ENCODE data around the gene AURKAIP1.

AURKAIP1 gene

DNA sequence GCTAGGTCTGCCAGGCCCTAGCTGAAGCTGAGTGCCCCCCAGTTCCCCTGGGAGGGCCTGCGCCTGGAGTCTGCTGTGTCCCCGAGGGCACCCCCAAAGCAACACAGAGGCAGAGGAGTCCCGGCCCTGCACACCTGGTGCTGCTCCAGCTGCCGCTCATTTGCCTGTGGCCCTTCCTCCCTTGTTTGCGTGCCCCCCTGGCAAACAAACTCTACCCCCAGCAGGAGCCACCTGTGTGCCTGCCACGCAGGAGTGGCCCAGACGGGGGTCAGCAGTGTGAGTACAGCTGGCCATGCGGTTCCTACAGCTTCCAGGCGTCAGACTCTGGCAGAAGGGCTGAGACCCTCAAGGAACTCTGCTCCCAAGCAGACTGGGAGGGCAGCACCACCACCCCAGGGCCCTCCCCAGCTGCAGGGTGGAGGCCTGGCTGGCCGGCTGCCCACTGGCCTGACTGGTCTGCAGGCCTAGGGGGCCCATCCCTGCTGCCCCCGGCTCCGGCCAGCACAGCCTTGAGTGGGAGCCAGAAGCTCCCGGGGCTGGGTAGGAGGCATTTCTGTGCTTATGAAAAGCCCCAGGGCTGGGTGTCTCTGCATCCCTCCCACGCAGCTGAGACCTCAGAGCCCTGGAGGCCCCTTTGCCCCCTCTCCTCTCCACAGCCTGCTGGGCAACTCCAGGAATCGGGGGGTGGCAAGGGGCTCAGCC is 44.5 kb downstream of the AURKAIP1 start:
- in situ Hi-C loops (cut with MboI; ENCODE audit: low sequenced_read_pairs, unreplicated experiment), result no loop called here
- TF ChIP-seq, protein P1, sequence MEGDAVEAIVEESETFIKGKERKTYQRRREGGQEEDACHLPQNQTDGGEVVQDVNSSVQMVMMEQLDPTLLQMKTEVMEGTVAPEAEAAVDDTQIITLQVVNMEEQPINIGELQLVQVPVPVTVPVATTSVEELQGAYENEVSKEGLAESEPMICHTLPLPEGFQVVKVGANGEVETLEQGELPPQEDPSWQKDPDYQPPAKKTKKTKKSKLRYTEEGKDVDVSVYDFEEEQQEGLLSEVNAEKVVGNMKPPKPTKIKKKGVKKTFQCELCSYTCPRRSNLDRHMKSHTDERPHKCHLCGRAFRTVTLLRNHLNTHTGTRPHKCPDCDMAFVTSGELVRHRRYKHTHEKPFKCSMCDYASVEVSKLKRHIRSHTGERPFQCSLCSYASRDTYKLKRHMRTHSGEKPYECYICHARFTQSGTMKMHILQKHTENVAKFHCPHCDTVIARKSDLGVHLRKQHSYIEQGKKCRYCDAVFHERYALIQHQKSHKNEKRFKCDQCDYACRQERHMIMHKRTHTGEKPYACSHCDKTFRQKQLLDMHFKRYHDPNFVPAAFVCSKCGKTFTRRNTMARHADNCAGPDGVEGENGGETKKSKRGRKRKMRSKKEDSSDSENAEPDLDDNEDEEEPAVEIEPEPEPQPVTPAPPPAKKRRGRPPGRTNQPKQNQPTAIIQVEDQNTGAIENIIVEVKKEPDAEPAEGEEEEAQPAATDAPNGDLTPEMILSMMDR (IDR thresholded peaks at IDR 0.05; ENCODE audit: borderline replicate concordance, control extremely low read depth, extremely low read depth, insufficient read depth, missing control alignments), result no peak
- DNase-seq (ENCODE audit: low spot score), result no peak

DNA sequence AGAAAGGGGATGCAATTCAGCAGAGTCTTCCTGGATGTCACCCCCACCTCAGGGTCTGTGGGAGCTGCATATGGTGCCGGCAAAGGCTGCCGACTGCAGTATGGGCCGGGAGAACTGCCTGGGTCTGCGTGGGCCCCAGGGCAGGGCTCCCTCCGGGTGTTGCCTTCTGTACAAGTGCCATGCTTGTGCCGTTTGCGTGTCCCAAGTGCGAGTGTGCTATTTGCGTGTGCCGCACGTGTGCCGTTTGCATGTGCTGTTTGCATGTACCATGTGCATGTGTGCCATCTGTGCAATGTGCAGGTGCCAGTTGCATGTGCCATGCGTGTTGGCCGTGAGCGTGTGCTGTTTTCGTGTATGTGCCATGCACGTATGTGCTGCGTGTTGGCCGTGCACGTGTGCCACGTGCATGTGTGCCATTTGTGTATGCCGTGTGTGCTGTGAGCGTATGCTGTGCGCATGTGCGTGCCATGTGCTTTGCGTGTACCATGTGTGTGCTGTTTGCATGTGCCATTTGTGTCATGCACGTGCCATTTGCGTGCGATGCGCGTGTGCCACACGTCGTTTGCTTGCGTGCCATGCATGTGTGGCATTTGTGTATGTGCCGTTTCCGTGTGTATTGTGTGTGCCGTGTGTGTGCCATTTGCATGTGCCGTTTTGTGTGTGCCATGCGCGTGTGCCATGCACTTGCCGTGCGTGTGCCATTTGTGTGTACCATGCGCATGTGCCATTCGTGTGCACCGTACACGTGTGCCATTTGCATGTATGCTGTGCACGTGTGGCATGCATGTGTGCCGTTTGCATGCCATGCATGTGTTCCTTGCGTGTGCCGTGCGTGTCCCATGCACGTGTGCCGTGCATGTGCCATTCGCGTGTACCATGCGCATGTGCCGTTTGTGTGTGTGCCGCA is 45.5 kb downstream of the AURKAIP1 start:
- TF ChIP-seq, protein P1 (IDR thresholded peaks at IDR 0.05; ENCODE audit: borderline replicate concordance, control extremely low read depth, extremely low read depth, insufficient read depth, missing control alignments), result no peak
- in situ Hi-C loops (cut with MboI; ENCODE audit: low sequenced_read_pairs, unreplicated experiment), result no loop called here
- no peak for DNase-seq (ENCODE audit: low spot score)

DNA sequence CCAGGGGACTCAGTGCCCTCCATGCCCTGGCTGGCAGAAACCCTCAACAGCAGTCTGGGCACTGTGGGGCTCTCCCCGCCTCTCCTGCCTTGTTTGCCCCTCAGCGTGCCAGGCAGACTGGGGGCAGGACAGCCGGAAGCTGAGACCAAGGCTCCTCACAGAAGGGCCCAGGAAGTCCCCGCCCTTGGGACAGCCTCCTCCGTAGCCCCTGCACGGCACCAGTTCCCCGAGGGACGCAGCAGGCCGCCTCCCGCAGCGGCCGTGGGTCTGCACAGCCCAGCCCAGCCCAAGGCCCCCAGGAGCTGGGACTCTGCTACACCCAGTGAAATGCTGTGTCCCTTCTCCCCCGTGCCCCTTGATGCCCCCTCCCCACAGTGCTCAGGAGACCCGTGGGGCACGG is 46.8 kb downstream of the AURKAIP1 start:
- TF ChIP-seq, protein P1 (IDR thresholded peaks at IDR 0.05; ENCODE audit: borderline replicate concordance, control extremely low read depth, extremely low read depth, insufficient read depth, missing control alignments), result no peak
- no peak for DNase-seq (ENCODE audit: low spot score)
- in situ Hi-C loops (cut with MboI; ENCODE audit: low sequenced_read_pairs, unreplicated experiment), result no loop called here

DNA sequence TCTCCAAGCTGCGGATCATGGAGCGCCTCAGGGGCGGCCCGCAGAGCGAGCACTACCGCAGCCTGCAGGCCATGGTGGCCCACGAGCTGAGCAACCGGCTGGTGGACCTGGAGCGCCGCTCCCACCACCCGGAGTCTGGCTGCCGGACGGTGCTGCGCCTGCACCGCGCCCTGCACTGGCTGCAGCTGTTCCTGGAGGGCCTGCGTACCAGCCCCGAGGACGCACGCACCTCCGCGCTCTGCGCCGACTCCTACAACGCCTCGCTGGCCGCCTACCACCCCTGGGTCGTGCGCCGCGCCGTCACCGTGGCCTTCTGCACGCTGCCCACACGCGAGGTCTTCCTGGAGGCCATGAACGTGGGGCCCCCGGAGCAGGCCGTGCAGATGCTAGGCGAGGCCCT is 47.7 kb downstream of the AURKAIP1 start:
- in situ Hi-C loops (cut with MboI; ENCODE audit: low sequenced_read_pairs, unreplicated experiment), result no loop called here
- DNase-seq (ENCODE audit: low spot score), result no peak
- TF ChIP-seq, protein P1 (IDR thresholded peaks at IDR 0.05; ENCODE audit: borderline replicate concordance, control extremely low read depth, extremely low read depth, insufficient read depth, missing control alignments), result no peak

DNA sequence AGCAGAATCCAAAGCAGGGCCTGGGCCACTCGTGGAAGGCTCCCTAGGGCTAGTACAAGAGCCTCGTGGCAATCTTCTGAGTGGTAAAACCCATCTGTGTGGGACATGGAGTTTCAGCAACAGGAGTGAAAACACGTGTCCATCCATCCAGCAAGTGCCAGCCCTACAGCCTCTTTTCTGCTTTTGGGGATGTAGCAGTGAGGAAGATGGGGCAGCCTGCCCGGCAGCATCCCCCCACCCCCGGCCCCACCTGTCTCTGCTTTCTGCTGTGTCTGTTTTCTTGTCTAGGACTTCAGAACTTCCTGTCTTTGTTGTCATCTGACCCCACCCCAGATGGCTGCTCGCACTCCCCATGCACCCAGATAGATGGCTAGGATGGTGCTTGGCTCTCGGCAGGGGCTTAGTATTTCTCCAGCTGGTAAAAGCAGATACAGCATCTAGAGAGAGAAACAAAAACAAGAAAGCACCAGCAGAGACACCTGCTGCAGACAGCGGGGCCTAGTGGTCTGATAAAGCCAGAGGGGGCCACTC is 48.9 kb downstream of the AURKAIP1 start:
- in situ Hi-C loops (cut with MboI; ENCODE audit: low sequenced_read_pairs, unreplicated experiment), result no loop called here
- no peak for DNase-seq (ENCODE audit: low spot score)
- TF ChIP-seq, protein P1 (IDR thresholded peaks at IDR 0.05; ENCODE audit: borderline replicate concordance, control extremely low read depth, extremely low read depth, insufficient read depth, missing control alignments), result no peak

DNA sequence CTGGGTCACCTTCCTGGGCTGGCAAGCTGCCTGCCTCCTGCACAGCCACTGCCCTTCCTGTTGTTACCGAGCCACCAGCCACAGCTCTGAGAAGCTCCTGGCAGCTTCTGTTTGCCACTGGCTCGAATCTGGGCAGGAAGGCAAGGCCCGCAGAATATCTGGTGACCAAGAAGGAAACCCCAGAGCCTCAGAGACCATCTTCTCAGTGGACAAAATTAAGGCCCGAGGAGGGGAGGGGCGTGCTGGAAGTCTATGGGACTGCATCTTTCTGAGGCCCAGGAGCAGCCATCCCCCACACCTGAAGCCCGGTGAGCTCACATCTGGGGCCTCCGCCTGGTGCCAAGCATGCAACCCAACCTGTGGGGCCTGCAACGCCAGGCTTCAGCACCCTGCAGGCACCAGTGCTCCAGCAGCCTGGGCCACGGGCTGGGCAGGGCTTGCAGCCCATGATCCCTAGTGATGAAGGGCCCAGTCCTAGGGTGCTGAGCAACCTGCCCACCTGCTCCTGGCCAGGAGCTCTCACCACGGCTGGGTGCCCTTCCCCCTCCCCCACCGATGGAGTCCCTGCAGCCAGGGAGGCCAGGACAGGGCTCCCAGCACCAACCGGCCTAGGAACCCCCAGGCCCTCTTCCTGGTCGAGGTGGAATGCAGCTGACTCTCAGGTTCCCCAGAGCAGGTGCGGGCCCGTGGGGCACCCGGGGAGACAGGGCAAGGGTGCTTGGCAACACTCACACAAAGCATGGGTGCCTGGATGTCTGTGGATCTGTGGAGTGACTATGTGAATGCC is 49.5 kb downstream of the AURKAIP1 start:
- TF ChIP-seq, protein P1 (IDR thresholded peaks at IDR 0.05; ENCODE audit: borderline replicate concordance, control extremely low read depth, extremely low read depth, insufficient read depth, missing control alignments), result no peak
- no peak for DNase-seq (ENCODE audit: low spot score)
- in situ Hi-C loops (cut with MboI; ENCODE audit: low sequenced_read_pairs, unreplicated experiment), result no loop called here
